ENCODE measurements around the gene TMEM129. TPM values are rescaled to one million over a fixed set of nuclear protein-coding genes. Genes with fewer than 3 reads are reported as not detected.

The TMEM129 gene
- total and polyA plus RNA-seq, 9 donors, result 5.6 to 43.2 (median 40.3) TPM

DNA sequence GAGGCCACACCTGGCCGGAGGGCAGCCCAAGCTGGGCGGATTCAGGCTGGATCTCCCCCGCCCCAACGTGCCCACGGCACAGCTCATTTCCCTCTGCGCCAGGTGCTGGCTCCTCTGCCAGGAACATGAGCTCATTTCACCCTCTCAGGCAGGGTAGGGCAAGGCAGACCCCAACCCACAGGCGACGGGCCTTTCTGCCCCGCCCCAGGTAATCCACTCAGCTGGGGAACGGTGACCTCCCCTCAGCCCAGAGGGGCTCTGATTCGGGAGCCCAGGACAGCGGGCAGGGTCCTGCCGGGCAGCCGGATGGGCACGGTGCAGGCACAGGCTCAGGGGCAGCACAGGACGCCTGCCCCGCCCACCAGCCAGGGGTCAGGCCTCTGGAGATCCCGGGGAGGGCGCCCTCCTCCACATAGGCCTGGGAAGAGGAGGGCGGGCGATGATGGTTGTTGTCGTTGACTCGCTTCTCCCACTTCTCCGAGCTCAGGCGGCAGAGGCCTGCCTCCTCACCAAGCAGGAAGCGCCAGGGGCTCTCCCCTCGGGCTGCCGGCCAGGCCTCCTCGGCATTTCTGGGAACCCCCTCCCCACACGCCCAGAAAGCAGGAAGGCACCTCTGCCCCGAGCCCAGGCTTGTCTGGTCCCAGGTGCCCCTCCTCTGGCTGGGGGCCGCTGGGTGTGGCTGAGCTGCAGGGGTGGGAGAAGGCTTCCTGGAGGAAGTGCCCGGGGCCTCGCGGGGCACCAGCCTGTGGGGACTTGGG lies 31.3 kb upstream of the TMEM129 start:
- WGBS, 3 donors, result 49 to 57% (median 50%) methylated on average over 23 to 35 of the region's 35 CpGs
- no peak for DNase-seq
- no peak overlapping the region for H3K4me3 ChIP-seq
- H3K27me3 ChIP-seq, result no peaks in the 10 kb centered on the region
- H3K4me1 ChIP-seq (ENCODE audit: insufficient read depth), result peaks cover 2% of the 10 kb centered on the region
- intact Hi-C loops (cut with DNase I), result no loop called here
- H3K27ac ChIP-seq, result no peak overlapping the region
- H3K36me3 ChIP-seq, result no peaks in the 10 kb centered on the region
- H3K9me3 ChIP-seq, result no peaks in the 10 kb centered on the region
- no peak for TF ChIP-seq POLR2A (IDR thresholded peaks at IDR 0.05)
- TF ChIP-seq, protein P1, sequence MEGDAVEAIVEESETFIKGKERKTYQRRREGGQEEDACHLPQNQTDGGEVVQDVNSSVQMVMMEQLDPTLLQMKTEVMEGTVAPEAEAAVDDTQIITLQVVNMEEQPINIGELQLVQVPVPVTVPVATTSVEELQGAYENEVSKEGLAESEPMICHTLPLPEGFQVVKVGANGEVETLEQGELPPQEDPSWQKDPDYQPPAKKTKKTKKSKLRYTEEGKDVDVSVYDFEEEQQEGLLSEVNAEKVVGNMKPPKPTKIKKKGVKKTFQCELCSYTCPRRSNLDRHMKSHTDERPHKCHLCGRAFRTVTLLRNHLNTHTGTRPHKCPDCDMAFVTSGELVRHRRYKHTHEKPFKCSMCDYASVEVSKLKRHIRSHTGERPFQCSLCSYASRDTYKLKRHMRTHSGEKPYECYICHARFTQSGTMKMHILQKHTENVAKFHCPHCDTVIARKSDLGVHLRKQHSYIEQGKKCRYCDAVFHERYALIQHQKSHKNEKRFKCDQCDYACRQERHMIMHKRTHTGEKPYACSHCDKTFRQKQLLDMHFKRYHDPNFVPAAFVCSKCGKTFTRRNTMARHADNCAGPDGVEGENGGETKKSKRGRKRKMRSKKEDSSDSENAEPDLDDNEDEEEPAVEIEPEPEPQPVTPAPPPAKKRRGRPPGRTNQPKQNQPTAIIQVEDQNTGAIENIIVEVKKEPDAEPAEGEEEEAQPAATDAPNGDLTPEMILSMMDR (IDR thresholded peaks at IDR 0.05), result no peak
- TF ChIP-seq EP300 (IDR thresholded peaks at IDR 0.05), result no peak

DNA sequence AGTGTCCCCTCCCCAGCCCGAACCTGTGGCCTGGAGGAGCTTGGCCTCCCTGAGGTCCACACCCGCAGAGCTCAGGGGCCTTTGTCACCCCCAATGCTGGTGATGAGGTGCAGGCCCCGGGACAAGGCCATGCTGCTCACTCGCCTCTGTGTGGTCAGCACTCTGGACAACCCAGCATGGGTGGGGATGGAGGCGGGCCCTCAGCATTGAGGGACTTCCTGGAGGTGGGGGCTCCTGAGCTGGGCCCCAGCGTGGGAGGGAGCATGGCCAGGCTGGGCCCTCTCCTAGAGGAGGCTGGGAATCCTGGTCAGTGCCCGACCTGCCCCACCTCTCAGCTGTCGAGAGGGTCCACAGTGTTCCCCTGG lies 30.8 kb upstream of the TMEM129 start:
- peaks cover 2% of the 10 kb centered on the region for H3K4me1 ChIP-seq (ENCODE audit: insufficient read depth)
- TF ChIP-seq, protein P1 (IDR thresholded peaks at IDR 0.05), result no peak
- TF ChIP-seq EP300 (IDR thresholded peaks at IDR 0.05), result no peak
- no peak for TF ChIP-seq POLR2A (IDR thresholded peaks at IDR 0.05)
- no peak overlapping the region for H3K4me3 ChIP-seq
- WGBS, 3 donors, result 77 to 92% (median 83%) methylated on average over 7 to 8 of the region's 8 CpGs
- no peaks in the 10 kb centered on the region for H3K27me3 ChIP-seq
- no peaks in the 10 kb centered on the region for H3K36me3 ChIP-seq
- no peaks in the 10 kb centered on the region for H3K9me3 ChIP-seq
- no peak overlapping the region for H3K27ac ChIP-seq
- intact Hi-C loops (cut with DNase I), result no loop called here
- DNase-seq, result no peak

DNA sequence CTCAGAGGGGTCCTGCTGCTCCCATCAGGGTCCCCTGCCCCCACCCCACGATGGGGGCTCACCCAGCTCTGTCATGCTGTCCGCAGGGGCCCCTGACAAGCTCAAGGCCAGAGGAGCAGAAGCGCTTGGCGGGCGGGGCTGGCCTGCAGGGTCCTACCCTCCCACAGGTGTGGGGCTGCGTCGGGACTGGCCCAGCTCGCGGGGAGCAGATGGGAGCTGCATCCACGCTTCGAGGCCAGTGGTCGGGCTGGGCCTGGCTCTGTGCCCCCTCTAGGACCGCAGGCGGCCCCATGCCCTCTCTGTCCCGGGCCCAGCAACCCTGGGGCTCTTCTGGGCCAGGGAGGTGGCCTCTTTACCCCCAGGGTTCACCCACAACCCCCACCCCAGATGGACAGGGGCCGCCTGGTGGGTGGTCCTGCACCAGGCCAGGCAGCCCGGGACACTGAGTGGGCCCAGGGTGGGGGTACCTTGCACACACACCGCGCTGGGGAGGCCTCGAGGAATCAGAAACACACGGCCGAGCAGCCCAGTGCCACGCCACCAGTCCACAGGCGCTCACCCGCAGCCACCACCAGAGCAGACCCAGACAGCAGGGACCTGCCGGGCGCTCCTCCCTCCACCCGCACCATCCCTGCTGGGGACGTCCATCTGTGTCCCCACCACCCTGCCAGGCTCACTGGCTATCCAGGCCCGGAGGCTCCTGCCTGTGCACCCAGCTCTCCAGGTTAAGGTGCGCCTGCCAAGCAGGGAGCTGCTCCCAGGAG lies 30.2 kb upstream of the TMEM129 start:
- H3K9me3 ChIP-seq, result no peaks in the 10 kb centered on the region
- no peaks in the 10 kb centered on the region for H3K36me3 ChIP-seq
- no peak for DNase-seq
- H3K4me3 ChIP-seq, result no peak overlapping the region
- no peak overlapping the region for H3K27ac ChIP-seq
- 84 to 91% (median 84%) methylated on average over 19 to 31 of the region's 31 CpGs for WGBS, 3 donors
- peaks cover 2% of the 10 kb centered on the region for H3K4me1 ChIP-seq (ENCODE audit: insufficient read depth)
- TF ChIP-seq POLR2A (IDR thresholded peaks at IDR 0.05), result no peak
- no peak for TF ChIP-seq EP300 (IDR thresholded peaks at IDR 0.05)
- TF ChIP-seq, protein P1 (IDR thresholded peaks at IDR 0.05), result no peak
- intact Hi-C loops (cut with DNase I), result no loop called here
- no peaks in the 10 kb centered on the region for H3K27me3 ChIP-seq

DNA sequence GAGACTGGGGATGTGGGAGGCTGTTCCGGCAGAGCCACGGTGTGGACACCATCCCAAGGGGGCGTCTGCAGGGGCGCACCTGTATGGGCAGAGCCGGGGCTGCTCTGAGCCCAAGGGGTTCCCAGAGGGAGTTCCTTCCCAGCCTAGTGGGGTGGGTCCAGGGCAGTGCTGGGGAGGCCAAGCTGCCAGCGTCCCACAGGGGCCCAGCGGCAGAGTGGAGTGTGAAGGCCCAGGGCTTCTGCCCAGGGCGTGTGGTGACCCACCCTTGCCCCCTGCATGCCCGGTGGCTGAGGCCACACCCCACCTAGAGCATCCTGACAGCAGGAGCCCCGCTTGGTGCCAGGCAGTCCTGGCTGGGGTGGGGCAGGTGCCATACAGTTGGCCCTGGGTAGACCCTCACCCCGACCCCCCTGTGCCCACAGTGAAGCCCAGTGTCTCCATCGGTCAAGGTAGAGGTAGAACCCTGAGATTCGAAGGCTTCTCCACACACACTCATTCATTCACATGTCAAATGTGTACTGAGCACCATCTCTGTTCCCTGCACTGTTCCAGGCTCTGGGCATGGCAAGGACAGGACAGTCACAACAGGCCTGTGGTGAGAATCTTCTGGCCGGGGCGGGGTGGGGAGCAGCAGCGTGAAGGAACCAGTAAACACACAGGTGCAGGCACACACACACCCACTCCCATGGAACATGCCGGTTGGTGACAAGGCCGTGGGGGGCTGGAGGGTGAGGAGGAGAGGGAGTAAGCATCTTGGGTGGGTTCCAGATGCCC lies 29.4 kb upstream of the TMEM129 start:
- intact Hi-C loops (cut with DNase I), result no loop called here
- TF ChIP-seq POLR2A (IDR thresholded peaks at IDR 0.05), result no peak
- no peak for TF ChIP-seq EP300 (IDR thresholded peaks at IDR 0.05)
- TF ChIP-seq, protein P1 (IDR thresholded peaks at IDR 0.05), result no peak
- 77 to 88% (median 83%) methylated on average over 12 to 18 of the region's 18 CpGs for WGBS, 3 donors
- no peak overlapping the region for H3K4me3 ChIP-seq
- H3K27me3 ChIP-seq, result no peaks in the 10 kb centered on the region
- H3K36me3 ChIP-seq, result no peaks in the 10 kb centered on the region
- H3K9me3 ChIP-seq, result no peaks in the 10 kb centered on the region
- DNase-seq, result no peak
- peaks cover 2% of the 10 kb centered on the region for H3K4me1 ChIP-seq (ENCODE audit: insufficient read depth)
- H3K27ac ChIP-seq, result no peak overlapping the region

All from ovary (tissue), 9 donors.